B cell (primary cell): ENCODE data around the gene PAX6. TPM values are rescaled to one million over a fixed set of nuclear protein-coding genes. Genes with fewer than 3 reads are reported as not detected.

Source experiments
- ATAC-seq: fragments of 200-7000 bp; cut with Tn5 transposase; one replicate; pipeline ENCODE4 v1.10.0; 2021; ENCODE audit warnings: low read depth, mild to moderate bottlenecking, moderate number of reproducible peaks, moderate library complexity
- CTCF ChIA-PET: fragments of 350-600 bp; sonication (Branson Sonifier 250); formaldehyde crosslinking; loops from one replicate; lab custom pipeline; 2021; ENCODE audit warnings: antibody characterized with exemption, inconsistent platforms; lab: Charles Lee
- POLR2A ChIA-PET: fragments of 350-600 bp; sonication (Branson Sonifier 250); formaldehyde crosslinking; loops from one replicate; lab custom pipeline; 2021; ENCODE audit warnings: antibody characterized with exemption; lab: Charles Lee
- DNase-seq: peaks from one replicate; pipeline ENCODE4 v3.0.0; 2013
- H2AFZ ChIP-seq: 2 replicates; pipeline ENCODE4 v1.6.1; 2012; ENCODE audit warnings: mild to moderate bottlenecking, low read depth, low read length; ENCODE audit not compliant: insufficient read depth, poor library complexity, severe bottlenecking
- H3K27ac ChIP-seq, 2 donors: 1 replicate in 1 of 2; 2 replicates in 1 of 2; pipeline ENCODE4 v1.5.1; 2012 to 2013; ENCODE audit warnings: low read length in 2 of 2, mild to moderate bottlenecking in 2 of 2, moderate library complexity in 1 of 2
- H3K27me3 ChIP-seq, 4 experiments: fragments of 200-600 bp in 1 of 4; sonication (generic) in 1 of 4; replicated peaks in 1 of 4; 1 replicate in 2 of 4; 2 replicates in 2 of 4; pipeline versions ENCODE4 v1.6.1 to v1.7.0; 2013 to 2016; ENCODE audit warnings: low read length in 3 of 4, mild to moderate bottlenecking in 2 of 4, mixed read lengths in 1 of 4, moderate library complexity in 1 of 4; ENCODE audit not compliant: insufficient read depth in 4 of 4, control insufficient read depth in 3 of 4; ENCODE audit errors: control extremely low read depth in 1 of 4
- H3K36me3 ChIP-seq, 2 experiments: replicated peaks in 1 of 2; 1 replicate in 1 of 2; 2 replicates in 1 of 2; pipeline versions ENCODE4 v1.6.1 to v1.7.1; 2013; ENCODE audit warnings: low read length in 1 of 2; ENCODE audit not compliant: insufficient read depth in 2 of 2, control insufficient read depth in 1 of 2; ENCODE audit errors: control extremely low read depth in 1 of 2, extremely low read depth in 1 of 2
- H3K4me1 ChIP-seq, 2 donors: fragments of 200-600 bp in 1 of 2; sonication (generic) in 1 of 2; 1 replicate in 1 of 2; 2 replicates in 1 of 2; pipeline versions ENCODE4 v1.5.1 to v1.6.1; 2013 to 2017; ENCODE audit warnings: low read length in 2 of 2; ENCODE audit not compliant: control insufficient read depth in 2 of 2, insufficient read depth in 2 of 2
- H3K4me2 ChIP-seq: replicated peaks from 2 replicates; pipeline ENCODE3; 2012; ENCODE audit warnings: mild to moderate bottlenecking, low read depth, low read length; ENCODE audit not compliant: poor library complexity, severe bottlenecking
- H3K4me3 ChIP-seq, 5 experiments: fragments of 200-600 bp in 1 of 5; sonication (generic) in 1 of 5; 1 replicate in 3 of 5; 2 replicates in 2 of 5; pipeline versions ENCODE4 v1.5.1 to v1.7.0; 2011 to 2016; ENCODE audit warnings: low read length in 4 of 5, mild to moderate bottlenecking in 4 of 5, low read depth in 2 of 5, control low read depth in 1 of 5, moderate library complexity in 1 of 5; ENCODE audit not compliant: insufficient read depth in 1 of 5; ENCODE audit errors: control extremely low read depth in 1 of 5, extremely low read depth in 1 of 5
- H3K79me2 ChIP-seq: fragments of 200-600 bp; sonication (generic); one replicate; pipeline ENCODE4 v1.6.0; 2016; ENCODE audit warnings: low read length; ENCODE audit not compliant: control insufficient read depth, insufficient read depth
- H3K9ac ChIP-seq: fragments of 200-600 bp; sonication (generic); 2 replicates; pipeline ENCODE4 v1.6.1; 2017; ENCODE audit warnings: mild to moderate bottlenecking, low read length, moderate library complexity
- H3K9me3 ChIP-seq, 3 donors: one replicate each; pipeline versions ENCODE4 v1.6.1 to v1.7.1; 2013; ENCODE audit warnings: low read length in 2 of 3; ENCODE audit not compliant: control insufficient read depth in 2 of 3, insufficient read depth in 1 of 3; ENCODE audit errors: control extremely low read depth in 1 of 3
- H4K20me1 ChIP-seq: 2 replicates; pipeline ENCODE4 v1.6.0; 2012; ENCODE audit warnings: mild to moderate bottlenecking, low read length; ENCODE audit not compliant: insufficient read depth, control insufficient read depth, poor library complexity, severe bottlenecking
- H3K27ac Mint-ChIP-seq: one replicate; pipeline ENCODE4 v1.8.0; 2021; ENCODE audit warnings: mixed read lengths
- H3K27me3 Mint-ChIP-seq: one replicate; pipeline ENCODE4 v1.8.0; 2021; ENCODE audit warnings: mixed read lengths
- H3K4me1 Mint-ChIP-seq: one replicate; pipeline ENCODE4 v1.8.0; 2021; ENCODE audit warnings: mixed read lengths
- H3K4me3 Mint-ChIP-seq: one replicate; pipeline ENCODE4 v1.8.0; 2021; ENCODE audit warnings: mixed read lengths
- H3K9me3 Mint-ChIP-seq: one replicate; pipeline ENCODE4 v1.8.0; 2022; ENCODE audit warnings: mixed read lengths; ENCODE audit not compliant: insufficient read depth
- EZH2 ChIP-seq: IDR thresholded peaks from 2 replicates; pipeline ENCODE4 v1.6.1; 2012; ENCODE audit warnings: borderline replicate concordance, low read depth, mild to moderate bottlenecking, moderate library complexity, low read length; ENCODE audit not compliant: insufficient read depth, poor library complexity, severe bottlenecking
- WGBS: methylation state at CpG from one replicate; pipeline ENCODE4 v1.1.5; 2013; ENCODE audit warnings: missing lambda C conversion rate; ENCODE audit not compliant: insufficient coverage; 5-methylcytosine and 5-hydroxymethylcytosine counted together
- intact Hi-C: fragments of 100-400 bp; cut with micrococcal nuclease; formaldehyde crosslinking; loops from one replicate; pipeline ENCODE4 v1.10.0; 2022
- polyA plus RNA-seq: library from polyadenylated mRNA; depleted of rRNA; stranded (reverse); fragments of >200 nt; gene quantifications from 2 replicates; pipeline ENCODE4 v1.2.3, GENCODE V29; 2012
- total RNA-seq, 2 donors: library from RNA; stranded (reverse); fragments of 120-200 nt in 1 of 2; gene quantifications; 1 replicate in 1 of 2; 2 replicates in 1 of 2; pipeline versions ENCODE4 v1.2.3 to v1.2.4, GENCODE V29; 2013 to 2022
- TF ChIP-seq, protein P1 (sequence below): fragments of 200-600 bp; IDR thresholded peaks from one replicate; pipeline ENCODE4 v1.8.0; 2022; ENCODE audit warnings: antibody characterized with exemption, mild to moderate bottlenecking

Gene PAX6
- total and polyA plus RNA-seq, 2 donors (not counting 1 experiment from before 2014, with no cell fraction given): not detected

GRCh38 chr11:31802990-31803812 is 7.9 kb downstream of the PAX6 start:
- TF ChIP-seq, protein P1, sequence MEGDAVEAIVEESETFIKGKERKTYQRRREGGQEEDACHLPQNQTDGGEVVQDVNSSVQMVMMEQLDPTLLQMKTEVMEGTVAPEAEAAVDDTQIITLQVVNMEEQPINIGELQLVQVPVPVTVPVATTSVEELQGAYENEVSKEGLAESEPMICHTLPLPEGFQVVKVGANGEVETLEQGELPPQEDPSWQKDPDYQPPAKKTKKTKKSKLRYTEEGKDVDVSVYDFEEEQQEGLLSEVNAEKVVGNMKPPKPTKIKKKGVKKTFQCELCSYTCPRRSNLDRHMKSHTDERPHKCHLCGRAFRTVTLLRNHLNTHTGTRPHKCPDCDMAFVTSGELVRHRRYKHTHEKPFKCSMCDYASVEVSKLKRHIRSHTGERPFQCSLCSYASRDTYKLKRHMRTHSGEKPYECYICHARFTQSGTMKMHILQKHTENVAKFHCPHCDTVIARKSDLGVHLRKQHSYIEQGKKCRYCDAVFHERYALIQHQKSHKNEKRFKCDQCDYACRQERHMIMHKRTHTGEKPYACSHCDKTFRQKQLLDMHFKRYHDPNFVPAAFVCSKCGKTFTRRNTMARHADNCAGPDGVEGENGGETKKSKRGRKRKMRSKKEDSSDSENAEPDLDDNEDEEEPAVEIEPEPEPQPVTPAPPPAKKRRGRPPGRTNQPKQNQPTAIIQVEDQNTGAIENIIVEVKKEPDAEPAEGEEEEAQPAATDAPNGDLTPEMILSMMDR: no peak
- TF ChIP-seq EZH2: no peak
- Histone ChIP-seq H3K4me1 (peaks cover 23 to 46% of the 10 kb centered on the region in 2 donors), H3K9ac (no peak overlapping the region), H3K4me2 (no peak overlapping the region), H3K27ac (no peak overlapping the region), H2AFZ (no peak overlapping the region), H4K20me1 (no peaks in the 10 kb centered on the region), H3K79me2 (no peaks in the 10 kb centered on the region), H3K9me3 (peaks cover 3 to 74% (median 16%) of the 10 kb centered on the region in 3 donors), H3K4me3 (no peak overlapping the region), H3K36me3 (no peaks in the 10 kb centered on the region), H3K27me3 (peaks cover 0 to 94% (median 84%) of the 10 kb centered on the region in 4 experiments)
- Mint-ChIP-seq H3K9me3 (no peaks in the 10 kb centered on the region), H3K4me1 (peaks cover 24% of the 10 kb centered on the region), H3K4me3 (no peak overlapping the region), H3K27me3 (peaks cover 71% of the 10 kb centered on the region), H3K27ac (no peak overlapping the region)
- 8% methylated on average over 16 of the region's 24 CpGs for WGBS
- peak; percentile 37 for DNase-seq
- ChIA-PET CTCF (no interaction called here), POLR2A (no interaction called here)
- no peak for ATAC-seq
- intact Hi-C loops: no loop called here

DNA sequence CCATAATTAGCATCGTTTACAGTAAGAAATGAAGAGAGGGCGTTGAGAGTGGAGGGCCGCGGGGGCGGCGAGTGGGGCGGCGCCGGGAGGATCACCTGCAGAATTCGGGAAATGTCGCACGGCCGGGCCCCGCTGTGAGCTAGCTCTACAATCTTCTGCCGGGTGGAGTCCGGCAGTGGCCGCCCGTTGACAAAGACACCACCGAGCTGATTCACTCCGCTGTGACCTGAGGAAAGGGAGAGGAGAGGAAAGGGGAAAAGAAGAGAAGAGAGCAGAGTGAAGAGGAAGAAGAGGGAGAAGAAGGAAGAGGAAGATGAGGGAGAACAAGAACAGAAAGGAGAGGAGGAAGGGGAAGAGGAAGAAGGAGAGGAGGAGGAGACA is 8.5 kb downstream of the PAX6 start:
- no peaks in the 10 kb centered on the region for H3K36me3 ChIP-seq
- intact Hi-C loops: no loop called here
- peaks cover 0 to 92% (median 82%) of the 10 kb centered on the region in 4 experiments for H3K27me3 ChIP-seq
- no peak overlapping the region for H3K4me2 ChIP-seq
- H3K4me3 ChIP-seq: no peak overlapping the region
- ChIA-PET POLR2A (no interaction called here), CTCF (no interaction called here)
- Mint-ChIP-seq H3K27me3 (peaks cover 69% of the 10 kb centered on the region), H3K4me1 (peaks cover 27% of the 10 kb centered on the region), H3K4me3 (no peak overlapping the region), H3K27ac (no peak overlapping the region), H3K9me3 (no peaks in the 10 kb centered on the region)
- DNase-seq: no peak
- H3K79me2 ChIP-seq: no peaks in the 10 kb centered on the region
- H3K27ac ChIP-seq: no peak overlapping the region
- 14% methylated on average over 20 of the region's 20 CpGs for WGBS
- no peak overlapping the region for H2AFZ ChIP-seq
- H3K9me3 ChIP-seq: peaks cover 0 to 76% (median 16%) of the 10 kb centered on the region in 3 donors
- no peak overlapping the region for H3K9ac ChIP-seq
- ATAC-seq: no peak
- TF ChIP-seq EZH2: no peak
- TF ChIP-seq, protein P1: no peak
- no peaks in the 10 kb centered on the region for H4K20me1 ChIP-seq
- peaks cover 24 to 41% of the 10 kb centered on the region in 2 donors for H3K4me1 ChIP-seq
